ENCODE data around the gene MIA2. TPM values are rescaled to one million over a fixed set of nuclear protein-coding genes. Genes with fewer than 3 reads are reported as not detected.
"Not testable (repeated sequence)": the region's sequence is repeated elsewhere in the genome, so short reads cannot be mapped to it uniquely, and the experiment has no call there.

MIA2 gene
- polyA plus RNA-seq, 1 experiment = 16.5 TPM

DNA sequence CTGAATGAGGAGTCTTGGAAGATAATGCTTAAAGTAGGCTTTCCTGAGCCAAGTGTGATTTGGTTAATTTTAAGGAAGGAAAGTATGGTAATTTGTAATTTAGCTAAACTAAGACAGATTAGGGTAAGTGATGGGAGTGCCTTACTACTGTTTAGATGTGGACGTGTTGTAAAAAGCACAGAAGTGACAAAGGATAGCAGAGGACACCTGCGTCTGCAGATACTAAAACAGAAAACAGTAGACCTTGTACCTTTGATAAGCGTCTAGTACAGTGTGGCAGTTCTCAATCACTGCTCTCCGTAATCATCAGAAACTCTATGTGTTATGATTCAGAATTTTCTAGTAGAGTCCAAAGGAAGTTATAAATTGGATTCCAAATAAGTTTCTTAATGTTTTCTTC is 58.0 kb downstream of the MIA2 start:
- H3K27ac ChIP-seq (ENCODE audit: low read depth, low read length) = no peak overlapping the region
- no peak for DNase-seq (ENCODE audit: low read depth, low spot score)
- CTCF ChIA-PET = interaction anchor here (0.6 kb wide), 1 partner anchor 28 kb away, joined by 3 read pairs; no protein-coding TSS in a partner anchor
- POLR2A ChIA-PET = interaction anchor here (0.6 kb wide), 1 partner anchor 27 kb away, joined by 3 read pairs; no protein-coding TSS in a partner anchor
- H3K9me3 ChIP-seq (ENCODE audit: control insufficient read depth, insufficient read depth, low read length) = no peaks in the 10 kb centered on the region
- TF ChIP-seq, protein P1, sequence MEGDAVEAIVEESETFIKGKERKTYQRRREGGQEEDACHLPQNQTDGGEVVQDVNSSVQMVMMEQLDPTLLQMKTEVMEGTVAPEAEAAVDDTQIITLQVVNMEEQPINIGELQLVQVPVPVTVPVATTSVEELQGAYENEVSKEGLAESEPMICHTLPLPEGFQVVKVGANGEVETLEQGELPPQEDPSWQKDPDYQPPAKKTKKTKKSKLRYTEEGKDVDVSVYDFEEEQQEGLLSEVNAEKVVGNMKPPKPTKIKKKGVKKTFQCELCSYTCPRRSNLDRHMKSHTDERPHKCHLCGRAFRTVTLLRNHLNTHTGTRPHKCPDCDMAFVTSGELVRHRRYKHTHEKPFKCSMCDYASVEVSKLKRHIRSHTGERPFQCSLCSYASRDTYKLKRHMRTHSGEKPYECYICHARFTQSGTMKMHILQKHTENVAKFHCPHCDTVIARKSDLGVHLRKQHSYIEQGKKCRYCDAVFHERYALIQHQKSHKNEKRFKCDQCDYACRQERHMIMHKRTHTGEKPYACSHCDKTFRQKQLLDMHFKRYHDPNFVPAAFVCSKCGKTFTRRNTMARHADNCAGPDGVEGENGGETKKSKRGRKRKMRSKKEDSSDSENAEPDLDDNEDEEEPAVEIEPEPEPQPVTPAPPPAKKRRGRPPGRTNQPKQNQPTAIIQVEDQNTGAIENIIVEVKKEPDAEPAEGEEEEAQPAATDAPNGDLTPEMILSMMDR (IDR thresholded peaks at IDR 0.05; ENCODE audit: low read depth, low read length) = no peak
- no peaks in the 10 kb centered on the region for H3K27me3 ChIP-seq (ENCODE audit: control insufficient read depth, insufficient read depth, low read length)
- H3K4me3 ChIP-seq (ENCODE audit: low read depth, low read length) = no peak overlapping the region

DNA sequence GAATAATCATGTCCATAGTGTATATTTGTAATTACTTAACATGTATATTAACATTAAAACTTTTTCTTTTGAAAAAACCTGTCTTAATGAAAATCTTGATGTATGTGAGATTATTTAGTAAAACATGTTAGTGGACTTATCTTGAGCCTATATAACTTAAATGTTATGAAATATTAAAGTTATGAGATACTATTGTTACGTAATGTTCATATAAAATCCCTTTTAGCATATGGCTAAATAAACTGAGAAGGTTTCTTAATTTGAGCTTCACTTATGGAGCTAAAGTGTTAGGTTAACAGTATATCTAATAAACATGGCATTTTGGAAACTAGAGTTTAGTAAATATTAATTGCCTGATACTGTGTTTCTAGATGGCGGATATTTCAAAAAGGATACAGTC is 59.9 kb downstream of the MIA2 start:
- ChIA-PET POLR2A (interaction anchor here (0.6 to 1.5 kb wide), 2 partner anchors 27 to 29 kb away, joined by 3 to 4 read pairs; no protein-coding TSS in a partner anchor), CTCF (interaction anchor here (0.6 to 0.7 kb wide), 2 partner anchors 62 to 115 kb away, joined by 3 to 5 read pairs; no protein-coding TSS in a partner anchor)
- no peak for DNase-seq (ENCODE audit: low read depth, low spot score)

DNA sequence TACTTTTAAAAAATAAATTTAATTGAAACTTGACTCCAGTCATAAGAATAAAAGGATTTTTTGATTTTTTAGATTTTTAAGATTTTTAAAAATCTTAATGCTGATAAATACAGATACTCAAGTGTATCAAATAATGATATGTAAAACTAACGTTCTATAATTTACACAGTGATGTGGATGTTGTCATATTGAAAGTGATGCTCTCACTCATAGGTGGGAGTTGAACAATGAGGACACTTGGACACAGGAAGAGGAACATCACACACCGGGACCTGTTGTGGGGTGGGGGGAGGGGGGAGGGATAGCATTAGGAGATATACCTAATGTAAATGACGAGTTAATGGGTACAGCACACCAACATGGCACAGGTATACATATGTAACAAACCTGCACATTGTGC is 66.7 kb downstream of the MIA2 start:
- DNase-seq (ENCODE audit: low read depth, low spot score); POLR2A ChIA-PET; H3K4me3 ChIP-seq (ENCODE audit: low read depth, low read length); CTCF ChIA-PET; H3K27ac ChIP-seq (ENCODE audit: low read depth, low read length); H3K27me3 ChIP-seq (ENCODE audit: control insufficient read depth, insufficient read depth, low read length); H3K9me3 ChIP-seq (ENCODE audit: control insufficient read depth, insufficient read depth, low read length): not testable (repeated sequence)

More for the DNA sequence above, 59.9 kb downstream of the MIA2 start:
- no peaks in the 10 kb centered on the region for H3K27me3 ChIP-seq (ENCODE audit: control insufficient read depth, insufficient read depth, low read length)
- H3K4me3 ChIP-seq (ENCODE audit: low read depth, low read length) = no peak overlapping the region
- TF ChIP-seq, protein P1 (IDR thresholded peaks at IDR 0.05; ENCODE audit: low read depth, low read length) = no peak
- H3K27ac ChIP-seq (ENCODE audit: low read depth, low read length) = no peak overlapping the region
- H3K9me3 ChIP-seq (ENCODE audit: control insufficient read depth, insufficient read depth, low read length) = no peaks in the 10 kb centered on the region

DNA sequence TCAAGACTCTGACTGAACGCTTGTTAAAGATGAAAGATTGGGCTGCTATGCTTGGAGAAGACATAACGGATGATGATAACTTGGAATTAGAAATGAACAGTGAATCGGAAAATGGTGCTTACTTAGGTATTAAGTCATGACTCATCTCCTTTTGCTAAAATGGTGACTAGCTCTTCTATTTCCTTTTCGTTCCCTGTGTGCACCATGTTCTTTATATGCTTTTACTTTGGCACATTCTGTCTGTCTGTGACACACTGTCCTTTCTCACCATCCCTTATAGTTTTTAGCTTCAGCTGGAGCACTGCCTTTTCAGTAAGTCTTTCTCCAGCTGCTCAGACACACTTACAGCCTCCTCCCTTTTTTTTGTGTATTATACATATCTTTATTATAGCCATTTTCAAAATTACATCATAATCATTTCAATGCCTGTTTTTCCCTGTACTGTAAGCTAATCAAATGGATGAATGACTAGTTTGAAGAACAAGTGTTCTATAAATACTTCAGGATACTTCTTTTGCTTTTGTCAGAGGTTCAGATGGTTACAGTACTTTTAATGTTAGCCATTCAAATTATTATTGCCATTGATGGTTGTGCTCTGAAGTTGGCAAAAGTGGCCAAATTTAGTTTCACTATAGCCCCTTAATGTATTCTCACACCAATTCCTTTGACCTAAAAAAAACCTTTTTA is 68.6 kb downstream of the MIA2 start:
- H3K9me3 ChIP-seq (ENCODE audit: control insufficient read depth, insufficient read depth, low read length) = no peaks in the 10 kb centered on the region
- DNase-seq (ENCODE audit: low read depth, low spot score) = no peak
- no peak overlapping the region for H3K4me3 ChIP-seq (ENCODE audit: low read depth, low read length)
- ChIA-PET CTCF (no interaction called here), POLR2A (no interaction called here)
- H3K27ac ChIP-seq (ENCODE audit: low read depth, low read length) = no peak overlapping the region
- no peaks in the 10 kb centered on the region for H3K27me3 ChIP-seq (ENCODE audit: control insufficient read depth, insufficient read depth, low read length)
- TF ChIP-seq, protein P1 (IDR thresholded peaks at IDR 0.05; ENCODE audit: low read depth, low read length) = no peak

DNA sequence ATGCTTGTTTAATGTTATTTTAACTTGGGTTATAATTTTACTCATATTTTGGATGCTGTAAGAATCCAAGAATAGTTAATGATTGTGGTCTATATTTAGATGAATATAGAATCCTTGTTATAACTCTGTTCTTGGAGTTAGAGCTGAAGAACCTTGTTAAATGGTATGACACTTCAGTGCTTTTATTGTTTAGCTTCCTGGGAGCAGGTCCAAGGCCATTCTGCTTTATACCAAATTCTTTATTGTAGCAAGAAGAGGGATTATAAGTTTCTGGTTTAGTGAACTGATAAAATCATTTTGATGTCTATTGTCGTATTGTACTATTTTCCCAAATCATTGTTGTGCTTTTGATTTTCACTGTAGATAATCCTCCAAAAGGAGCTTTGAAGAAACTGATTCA is 69.4 kb downstream of the MIA2 start:
- H3K27ac ChIP-seq (ENCODE audit: low read depth, low read length) = no peak overlapping the region
- no peaks in the 10 kb centered on the region for H3K9me3 ChIP-seq (ENCODE audit: control insufficient read depth, insufficient read depth, low read length)
- POLR2A ChIA-PET = no interaction called here
- no peak overlapping the region for H3K4me3 ChIP-seq (ENCODE audit: low read depth, low read length)
- CTCF ChIA-PET = no interaction called here
- TF ChIP-seq, protein P1 (IDR thresholded peaks at IDR 0.05; ENCODE audit: low read depth, low read length) = no peak
- DNase-seq (ENCODE audit: low read depth, low spot score) = no peak
- H3K27me3 ChIP-seq (ENCODE audit: control insufficient read depth, insufficient read depth, low read length) = no peaks in the 10 kb centered on the region
